Measurements from ENCODE around the gene TCF4. TPM values are rescaled to one million over a fixed set of nuclear protein-coding genes. Genes with fewer than 3 reads are reported as not detected.

Gene TCF4
- total RNA-seq, 1 donor from 2014 or later = 56.8 TPM

DNA sequence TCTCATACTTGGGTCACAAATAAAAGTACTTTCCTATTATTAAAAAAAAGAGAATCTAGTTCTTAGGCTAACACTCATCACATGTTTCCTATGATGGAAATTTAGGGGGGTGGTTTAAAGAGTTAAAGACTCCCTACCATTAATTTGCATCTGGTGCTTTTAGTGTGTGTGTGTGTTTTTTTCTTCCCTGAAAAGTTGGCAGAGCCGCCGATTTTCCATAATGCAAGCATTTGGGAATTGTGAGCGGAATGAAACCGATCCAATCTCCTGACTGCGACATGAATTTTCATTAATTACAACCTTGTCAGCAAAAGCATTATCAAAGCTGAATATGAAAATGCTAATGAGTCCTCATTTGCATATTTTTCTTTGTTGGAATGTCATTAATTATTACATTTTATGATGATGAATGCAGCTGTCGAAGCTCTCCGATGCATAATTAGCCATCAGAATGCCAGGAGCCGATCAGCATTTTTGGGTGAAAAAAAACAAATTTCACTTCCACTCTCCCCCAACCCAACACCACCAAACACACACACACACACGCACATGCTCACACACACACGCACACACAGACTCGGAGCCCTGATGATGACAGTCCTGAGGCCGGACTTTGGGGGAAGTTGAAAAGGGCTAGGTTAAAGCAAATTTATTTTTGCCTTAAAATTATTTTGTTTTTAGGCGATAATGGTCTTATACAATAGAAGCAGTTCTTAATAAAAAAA, 165.4 kb downstream of the TCF4 start:
- Mint-ChIP-seq H3K27ac (no peak overlapping the region), H3K27me3 (no peaks in the 10 kb centered on the region), H3K4me1 (ENCODE audit: low read depth) (peaks cover 11% of the 10 kb centered on the region), H3K36me3 (ENCODE audit: insufficient read depth) (no peaks in the 10 kb centered on the region), H3K4me3 (ENCODE audit: low read depth) (no peak overlapping the region), H3K9me3 (ENCODE audit: low read depth) (no peaks in the 10 kb centered on the region)
- no peak for TF ChIP-seq CTCF (IDR thresholded peaks at IDR 0.05; ENCODE audit: unreplicated experiment)
- DNase-seq (ENCODE audit: low spot score, unreplicated experiment) = no peak

DNA sequence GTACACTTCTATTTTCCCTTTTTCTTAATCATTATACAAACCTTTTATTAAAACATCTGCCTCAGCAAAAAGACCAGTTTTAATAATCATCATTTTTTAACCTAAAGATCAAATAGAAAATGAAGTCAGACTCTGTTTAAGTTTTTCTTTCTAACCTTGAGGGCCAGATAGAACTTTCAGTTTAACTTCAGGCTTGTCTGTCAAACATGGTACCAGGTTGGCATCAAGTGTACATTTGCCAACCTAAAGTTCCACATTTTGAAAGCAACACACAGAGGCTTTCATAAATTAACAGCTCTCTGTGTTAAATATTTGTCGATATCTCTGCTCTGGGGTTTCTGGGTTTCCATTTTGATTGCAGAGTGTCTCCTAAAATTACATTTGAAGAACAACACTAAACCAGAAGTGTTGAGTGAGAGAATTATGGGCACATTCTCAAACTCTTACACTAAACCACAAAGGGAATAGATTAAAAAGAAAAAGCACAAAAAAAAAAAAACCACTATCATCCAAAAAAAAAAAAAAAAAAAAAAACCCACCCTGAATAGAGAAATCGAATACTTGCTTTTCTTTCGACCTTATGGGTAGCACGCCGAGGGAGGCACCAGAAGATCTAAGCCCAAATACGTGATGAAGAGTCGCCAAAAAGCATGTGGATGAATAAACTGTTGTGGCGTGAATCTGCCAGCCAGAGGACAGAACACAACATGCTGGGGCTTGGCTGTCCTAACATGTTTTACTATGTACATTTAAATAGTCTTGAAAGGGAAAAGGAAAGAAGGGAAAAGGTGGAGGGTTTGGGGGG, 166.2 kb downstream of the TCF4 start:
- no peaks in the 10 kb centered on the region for H3K36me3 Mint-ChIP-seq (ENCODE audit: insufficient read depth)
- no peaks in the 10 kb centered on the region for H3K27me3 Mint-ChIP-seq
- peaks cover 11% of the 10 kb centered on the region for H3K4me1 Mint-ChIP-seq (ENCODE audit: low read depth)
- no peak for DNase-seq (ENCODE audit: low spot score, unreplicated experiment)
- H3K9me3 Mint-ChIP-seq (ENCODE audit: low read depth) = no peaks in the 10 kb centered on the region
- TF ChIP-seq CTCF (IDR thresholded peaks at IDR 0.05; ENCODE audit: unreplicated experiment) = no peak
- no peak overlapping the region for H3K27ac Mint-ChIP-seq
- H3K4me3 Mint-ChIP-seq (ENCODE audit: low read depth) = no peak overlapping the region

- Mint-ChIP-seq H3K4me3 (ENCODE audit: low read depth) (no peak overlapping the region), H3K27me3 (no peaks in the 10 kb centered on the region), H3K27ac (no peak overlapping the region), H3K9me3 (ENCODE audit: low read depth) (no peaks in the 10 kb centered on the region), H3K4me1 (ENCODE audit: low read depth) (peaks cover 12% of the 10 kb centered on the region), H3K36me3 (ENCODE audit: insufficient read depth) (no peaks in the 10 kb centered on the region)
- DNase-seq (ENCODE audit: low spot score, unreplicated experiment) = no peak
- TF ChIP-seq CTCF (IDR thresholded peaks at IDR 0.05; ENCODE audit: unreplicated experiment) = no peak
Observed at GRCh38 chr18:55421308-55421614, 166.7 kb downstream of the TCF4 start.

- Mint-ChIP-seq H3K36me3 (ENCODE audit: insufficient read depth) (no peaks in the 10 kb centered on the region), H3K27ac (no peak overlapping the region), H3K4me3 (ENCODE audit: low read depth) (no peak overlapping the region), H3K27me3 (no peaks in the 10 kb centered on the region), H3K9me3 (ENCODE audit: low read depth) (no peaks in the 10 kb centered on the region), H3K4me1 (ENCODE audit: low read depth) (peaks cover 12% of the 10 kb centered on the region)
- no peak for TF ChIP-seq CTCF (IDR thresholded peaks at IDR 0.05; ENCODE audit: unreplicated experiment)
- no peak for DNase-seq (ENCODE audit: low spot score, unreplicated experiment)
Observed at GRCh38 chr18:55420665-55421307, 167.2 kb downstream of the TCF4 start.

DNA sequence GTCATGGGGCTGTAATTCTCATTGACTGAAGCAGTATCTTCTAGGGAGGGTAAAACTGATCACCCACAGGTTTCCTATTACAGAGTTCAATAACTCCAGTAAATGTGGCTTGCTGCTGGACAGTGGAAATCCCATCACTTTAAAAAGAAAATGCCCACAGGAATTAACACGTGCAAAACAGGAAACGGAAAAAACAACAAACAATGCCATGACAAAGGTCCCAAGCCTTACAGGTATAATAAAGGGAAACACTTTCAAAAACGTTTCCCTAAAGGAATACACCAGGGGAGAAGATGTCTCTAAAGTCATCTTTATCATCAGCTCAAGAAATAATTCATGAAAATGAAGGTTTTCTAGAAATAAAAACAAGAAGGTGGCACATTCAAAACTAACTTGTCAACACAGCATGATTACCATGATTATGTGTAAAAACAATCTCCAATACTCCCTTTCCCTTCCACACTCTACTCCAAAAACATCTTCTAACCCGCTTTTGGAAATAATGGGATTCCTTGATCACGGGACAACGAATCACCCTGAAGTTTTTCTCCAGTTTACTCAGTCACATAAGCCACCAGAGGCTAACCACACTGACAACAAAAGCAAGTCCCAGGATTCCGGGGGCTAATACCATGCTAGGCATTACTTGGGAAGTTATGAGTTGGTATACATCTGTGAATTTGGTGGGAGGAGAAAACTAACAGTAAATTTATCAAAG, 167.9 kb downstream of the TCF4 start:
- peaks cover 15% of the 10 kb centered on the region for H3K4me1 Mint-ChIP-seq (ENCODE audit: low read depth)
- no peak overlapping the region for H3K4me3 Mint-ChIP-seq (ENCODE audit: low read depth)
- TF ChIP-seq CTCF (IDR thresholded peaks at IDR 0.05; ENCODE audit: unreplicated experiment) = no peak
- no peaks in the 10 kb centered on the region for H3K27me3 Mint-ChIP-seq
- H3K9me3 Mint-ChIP-seq (ENCODE audit: low read depth) = no peaks in the 10 kb centered on the region
- H3K27ac Mint-ChIP-seq = no peak overlapping the region
- H3K36me3 Mint-ChIP-seq (ENCODE audit: insufficient read depth) = no peaks in the 10 kb centered on the region
- no peak for DNase-seq (ENCODE audit: low spot score, unreplicated experiment)
